ENCODE measurements around the gene CPN1. TPM values are rescaled to one million over a fixed set of nuclear protein-coding genes. Genes with fewer than 3 reads are reported as not detected.

Gene CPN1
- total and polyA plus RNA-seq, 2 experiments from 2014 or later = not detected

DNA sequence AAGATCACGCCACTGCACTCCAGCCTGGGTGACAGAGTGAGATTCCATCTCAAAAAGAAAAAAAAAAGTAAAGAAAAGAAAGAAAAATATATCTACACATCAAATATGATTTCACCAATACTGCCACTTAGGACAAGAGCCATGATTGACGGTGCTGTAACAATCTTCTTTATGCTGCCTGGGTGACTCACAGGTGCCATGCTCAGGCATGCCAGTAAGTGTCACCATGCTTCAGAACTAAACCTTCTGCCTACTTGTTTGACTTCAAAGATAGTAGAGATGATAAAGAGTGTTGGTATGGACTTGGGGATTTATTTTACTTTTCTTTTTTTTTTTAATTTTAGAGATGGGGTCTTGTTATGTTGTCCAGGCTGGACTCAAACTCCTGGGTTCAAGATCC is 38.3 kb downstream of the CPN1 start:
- H3K4me1 ChIP-seq (ENCODE audit: insufficient read depth) = peaks cover 26% of the 10 kb centered on the region
- WGBS, 2 experiments (ENCODE audit: low coverage in 1 of 2, low lambda C conversion rate in 2 of 2, missing lambda C conversion rate in 2 of 2) = 79 to 81% methylated on average over 2 of the region's 2 CpGs
- peaks cover 8% of the 10 kb centered on the region; the same call in 1 of the 2 replicates for H3F3A ChIP-seq (ENCODE audit: insufficient read depth)
- H3K79me2 ChIP-seq (ENCODE audit: insufficient read depth) = no peaks in the 10 kb centered on the region
- DNase-seq = peak; percentile 36
- no peaks in the 10 kb centered on the region for H3K36me3 ChIP-seq (ENCODE audit: low read depth)
- no peaks in the 10 kb centered on the region for H3K9me3 ChIP-seq (ENCODE audit: low read depth)
- no peaks in the 10 kb centered on the region for H3K27me3 ChIP-seq (replicated peaks; ENCODE audit: insufficient read depth)
- H4K20me1 ChIP-seq (ENCODE audit: insufficient read depth) = no peaks in the 10 kb centered on the region
- no peak overlapping the region for H3K4me3 ChIP-seq
- peak overlapping the region; percentile 71; the same call in 1 of the 2 replicates for H3K27ac ChIP-seq
- H3K4me2 ChIP-seq (ENCODE audit: unreplicated experiment) = no peak overlapping the region
- in situ Hi-C loops (cut with MboI) = loop anchor here (10.0 kb wide), 1 partner anchor 189 kb away; no protein-coding TSS in a partner anchor
- no peak overlapping the region for H3K9ac ChIP-seq
- peak overlapping the region; percentile 70; the same call in 1 of the 2 replicates for H2AFZ ChIP-seq
- TF ChIP-seq EZH2phosphoT487 (IDR thresholded peaks at IDR 0.05; ENCODE audit: insufficient read depth, low read depth) = no peak
- no peak for TF ChIP-seq EZH2 (IDR thresholded peaks at IDR 0.05; ENCODE audit: insufficient read depth, poor library complexity, severe bottlenecking)
- H3K9me2 ChIP-seq (ENCODE audit: insufficient read depth) = no peaks in the 10 kb centered on the region

DNA sequence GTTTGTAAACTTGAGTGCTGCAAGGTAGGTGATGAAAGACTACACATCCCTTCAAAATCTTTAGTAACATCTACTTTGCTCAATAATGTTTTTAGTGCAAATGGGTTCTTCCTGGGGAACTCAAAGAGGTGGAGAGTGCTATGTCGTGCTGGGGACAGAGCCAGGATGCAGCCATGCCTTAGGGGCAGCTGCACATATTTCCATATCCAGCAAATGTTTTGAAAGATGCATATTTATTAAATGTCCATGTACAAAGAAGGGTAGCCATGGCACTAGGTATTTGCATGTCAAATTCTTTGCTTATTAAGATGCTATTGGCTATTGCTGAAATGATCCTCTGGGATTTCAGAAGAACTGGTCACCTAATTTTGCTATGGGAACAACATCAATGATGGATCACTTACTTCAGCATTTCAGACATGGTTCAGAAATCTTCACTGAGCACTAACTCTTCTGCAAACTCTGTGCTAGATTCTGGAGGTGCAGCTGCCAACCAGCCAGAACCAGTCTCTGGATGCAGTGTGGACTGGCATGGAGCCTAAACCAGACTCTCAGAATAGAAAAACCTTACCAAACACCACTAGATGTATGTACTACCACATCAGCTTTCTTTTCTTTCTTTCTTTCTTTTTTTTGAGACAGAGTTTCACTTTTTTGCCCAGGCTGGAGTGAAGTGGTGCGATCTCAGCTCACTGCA is 40.2 kb downstream of the CPN1 start:
- no peaks in the 10 kb centered on the region for H3K9me3 ChIP-seq (ENCODE audit: low read depth)
- peaks cover 8% of the 10 kb centered on the region; the same call in 1 of the 2 replicates for H3F3A ChIP-seq (ENCODE audit: insufficient read depth)
- H3K36me3 ChIP-seq (ENCODE audit: low read depth) = no peaks in the 10 kb centered on the region
- no peak for DNase-seq
- H3K27ac ChIP-seq = no peak overlapping the region
- peaks cover 26% of the 10 kb centered on the region for H3K4me1 ChIP-seq (ENCODE audit: insufficient read depth)
- H3K9ac ChIP-seq = no peak overlapping the region
- H4K20me1 ChIP-seq (ENCODE audit: insufficient read depth) = no peaks in the 10 kb centered on the region
- no peaks in the 10 kb centered on the region for H3K27me3 ChIP-seq (replicated peaks; ENCODE audit: insufficient read depth)
- in situ Hi-C loops (cut with MboI) = loop anchor here (10.0 kb wide), 1 partner anchor 187 kb away; no protein-coding TSS in a partner anchor
- H3K4me2 ChIP-seq (ENCODE audit: unreplicated experiment) = no peak overlapping the region
- H3K9me2 ChIP-seq (ENCODE audit: insufficient read depth) = no peaks in the 10 kb centered on the region
- H2AFZ ChIP-seq = no peak overlapping the region
- no peak overlapping the region for H3K4me3 ChIP-seq
- TF ChIP-seq EZH2phosphoT487 (IDR thresholded peaks at IDR 0.05; ENCODE audit: insufficient read depth, low read depth) (no peak), EZH2 (IDR thresholded peaks at IDR 0.05; ENCODE audit: insufficient read depth, poor library complexity, severe bottlenecking) (no peak)
- WGBS, 2 experiments (ENCODE audit: low coverage in 1 of 2, low lambda C conversion rate in 2 of 2, missing lambda C conversion rate in 2 of 2) = 97 to 100% methylated on average over 2 of the region's 2 CpGs
- H3K79me2 ChIP-seq (ENCODE audit: insufficient read depth) = no peaks in the 10 kb centered on the region

DNA sequence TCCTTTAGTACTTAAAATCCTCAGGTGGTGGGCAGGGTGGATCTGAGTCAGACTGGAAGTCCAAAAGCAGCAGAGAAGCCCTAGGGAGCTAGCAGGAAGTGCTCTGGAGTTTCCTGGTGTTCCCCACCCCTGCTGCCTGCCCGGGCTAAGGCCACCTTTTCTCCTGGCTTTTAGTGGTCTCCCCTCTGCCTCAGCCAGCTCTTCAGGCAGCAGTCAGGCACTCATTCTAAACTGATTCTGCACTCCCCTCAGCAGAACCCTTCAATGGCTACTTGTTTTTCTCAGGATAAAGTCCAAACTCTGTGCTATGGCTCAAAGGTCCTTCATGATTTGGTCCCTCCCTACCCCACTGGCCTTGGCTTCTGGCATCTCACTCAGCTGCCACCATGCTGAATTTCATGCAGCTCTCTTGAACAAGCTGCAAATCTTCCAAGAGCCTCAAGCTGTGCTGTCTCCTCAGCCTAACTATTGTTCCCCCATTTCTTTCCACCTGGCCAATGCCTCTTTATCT is 43.1 kb downstream of the CPN1 start:
- H3K4me2 ChIP-seq (ENCODE audit: unreplicated experiment) = no peak overlapping the region
- peak; percentile 11 for DNase-seq
- no peaks in the 10 kb centered on the region for H3K9me2 ChIP-seq (ENCODE audit: insufficient read depth)
- H2AFZ ChIP-seq = peak overlapping the region; percentile 58; the same call in 1 of the 2 replicates
- TF ChIP-seq EZH2 (IDR thresholded peaks at IDR 0.05; ENCODE audit: insufficient read depth, poor library complexity, severe bottlenecking) = no peak
- TF ChIP-seq EZH2phosphoT487 (IDR thresholded peaks at IDR 0.05; ENCODE audit: insufficient read depth, low read depth) = no peak
- H3K9me3 ChIP-seq (ENCODE audit: low read depth) = no peaks in the 10 kb centered on the region
- H4K20me1 ChIP-seq (ENCODE audit: insufficient read depth) = no peaks in the 10 kb centered on the region
- H3K36me3 ChIP-seq (ENCODE audit: low read depth) = no peaks in the 10 kb centered on the region
- no peaks in the 10 kb centered on the region for H3K27me3 ChIP-seq (replicated peaks; ENCODE audit: insufficient read depth)
- H3K27ac ChIP-seq = no peak overlapping the region
- H3K9ac ChIP-seq = no peak overlapping the region
- WGBS, 2 experiments (ENCODE audit: low coverage in 1 of 2, low lambda C conversion rate in 2 of 2, missing lambda C conversion rate in 2 of 2) = 43 to 46% methylated on average over 1 of the region's 1 CpG
- H3F3A ChIP-seq (ENCODE audit: insufficient read depth) = 0 out of 2 replicates have a peak, but pooled peaks cover under 1% of the 10 kb centered on the region
- H3K4me1 ChIP-seq (ENCODE audit: insufficient read depth) = peaks cover 10% of the 10 kb centered on the region
- no peak overlapping the region for H3K4me3 ChIP-seq
- in situ Hi-C loops (cut with MboI) = no loop called here
- no peaks in the 10 kb centered on the region for H3K79me2 ChIP-seq (ENCODE audit: insufficient read depth)

DNA sequence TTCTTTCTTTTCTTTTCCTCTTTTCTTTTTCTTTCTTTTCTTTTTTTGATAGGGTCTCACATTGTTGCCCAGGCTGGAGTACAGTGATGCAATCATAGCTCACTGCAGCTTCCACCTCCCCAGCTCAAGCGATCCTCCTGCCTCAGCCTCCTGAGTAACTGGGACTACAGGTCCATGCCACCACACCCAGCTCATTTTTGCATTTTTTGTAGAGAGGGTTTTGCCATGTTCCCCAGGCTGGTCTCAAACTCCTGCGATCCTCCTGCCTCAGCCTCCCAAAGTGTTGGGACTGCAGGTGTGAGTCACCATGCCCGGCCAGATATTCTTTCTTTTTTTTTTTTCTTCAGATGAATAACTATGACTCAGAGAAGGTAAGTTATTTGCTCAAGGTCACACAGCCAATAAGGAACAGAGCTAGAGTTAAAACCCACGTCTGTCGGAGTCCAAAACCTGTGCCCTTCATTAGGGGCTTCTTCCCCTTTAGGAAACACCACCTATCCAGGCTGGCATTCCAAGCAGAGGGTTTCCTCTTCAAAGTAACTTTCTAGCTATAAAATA is 43.8 kb downstream of the CPN1 start:
- TF ChIP-seq EZH2phosphoT487 (IDR thresholded peaks at IDR 0.05; ENCODE audit: insufficient read depth, low read depth) (no peak), EZH2 (IDR thresholded peaks at IDR 0.05; ENCODE audit: insufficient read depth, poor library complexity, severe bottlenecking) (no peak)
- Histone ChIP-seq H3K4me2 (ENCODE audit: unreplicated experiment) (no peak overlapping the region), H3K27ac (no peak overlapping the region), H3K4me1 (ENCODE audit: insufficient read depth) (0 out of 2 replicates have a peak, but pooled peaks cover 4% of the 10 kb centered on the region), H3F3A (ENCODE audit: insufficient read depth) (no peaks in the 10 kb centered on the region), H3K27me3 (replicated peaks; ENCODE audit: insufficient read depth) (no peaks in the 10 kb centered on the region), H3K9me3 (ENCODE audit: low read depth) (no peaks in the 10 kb centered on the region), H4K20me1 (ENCODE audit: insufficient read depth) (no peaks in the 10 kb centered on the region), H3K36me3 (ENCODE audit: low read depth) (no peaks in the 10 kb centered on the region), H3K79me2 (ENCODE audit: insufficient read depth) (no peaks in the 10 kb centered on the region), H3K9me2 (ENCODE audit: insufficient read depth) (no peaks in the 10 kb centered on the region), H3K9ac (no peak overlapping the region), H2AFZ (no peak overlapping the region), H3K4me3 (no peak overlapping the region)
- no peak for DNase-seq
- 84 to 88% methylated on average over 5 of the region's 5 CpGs for WGBS, 2 experiments (ENCODE audit: low coverage in 1 of 2, low lambda C conversion rate in 2 of 2, missing lambda C conversion rate in 2 of 2)
- in situ Hi-C loops (cut with MboI) = no loop called here
